ENCODE data around the gene PRSS50.
"Not testable (repeated sequence)": the region's sequence is repeated elsewhere in the genome, so short reads cannot be mapped to it uniquely, and the experiment has no call there.

Gene PRSS50

GRCh38 chr3:46708401-46709156 lies 9.1 kb downstream of the PRSS50 start:
- no peak for DNase-seq (ENCODE audit: low read depth in 2 of 2)

- no peak for DNase-seq (ENCODE audit: low read depth in 2 of 2)
Measured at GRCh38 chr3:46707601-46708011, 10.1 kb downstream of the PRSS50 start.

DNA sequence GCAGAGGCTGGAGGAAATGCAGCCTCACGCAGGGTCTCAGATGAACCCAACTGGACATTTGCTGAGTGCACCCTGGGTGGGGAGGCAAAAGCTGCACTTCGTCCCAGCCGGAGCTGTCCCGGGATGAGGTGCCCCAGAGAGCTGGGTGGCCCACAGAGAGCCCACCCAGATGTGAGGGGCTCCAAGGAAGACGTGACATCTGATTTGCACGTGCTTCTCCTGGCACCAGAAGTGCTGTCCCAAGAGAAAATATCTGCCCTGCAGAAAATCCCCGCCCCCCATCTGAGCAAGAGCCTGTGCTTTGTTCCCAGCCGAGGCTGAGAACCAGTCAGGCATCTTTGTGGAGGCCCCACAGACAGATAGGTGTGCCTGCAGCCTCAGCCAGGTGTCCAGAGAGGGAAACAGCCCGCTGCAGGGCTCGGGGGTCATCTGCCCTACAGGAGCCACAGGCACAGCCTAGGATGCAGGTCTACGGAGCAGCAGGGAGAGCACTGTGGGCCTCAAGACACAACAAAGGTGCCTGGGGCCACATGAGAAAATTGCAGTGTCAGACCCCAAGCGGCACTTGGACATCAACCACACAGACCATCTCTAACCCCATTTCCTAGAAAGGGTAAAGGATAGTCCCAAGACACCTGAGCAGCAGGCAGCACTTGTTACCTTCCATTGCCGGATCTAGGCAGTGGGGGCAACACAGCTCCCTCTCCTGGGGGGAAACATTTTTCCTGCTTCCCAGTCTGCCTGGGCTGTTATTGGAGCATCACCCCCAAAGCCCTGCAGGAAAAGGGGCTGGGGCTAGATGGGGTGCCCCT lies 10.7 kb downstream of the PRSS50 start:
- no peak for DNase-seq (ENCODE audit: low read depth in 2 of 2)

DNA sequence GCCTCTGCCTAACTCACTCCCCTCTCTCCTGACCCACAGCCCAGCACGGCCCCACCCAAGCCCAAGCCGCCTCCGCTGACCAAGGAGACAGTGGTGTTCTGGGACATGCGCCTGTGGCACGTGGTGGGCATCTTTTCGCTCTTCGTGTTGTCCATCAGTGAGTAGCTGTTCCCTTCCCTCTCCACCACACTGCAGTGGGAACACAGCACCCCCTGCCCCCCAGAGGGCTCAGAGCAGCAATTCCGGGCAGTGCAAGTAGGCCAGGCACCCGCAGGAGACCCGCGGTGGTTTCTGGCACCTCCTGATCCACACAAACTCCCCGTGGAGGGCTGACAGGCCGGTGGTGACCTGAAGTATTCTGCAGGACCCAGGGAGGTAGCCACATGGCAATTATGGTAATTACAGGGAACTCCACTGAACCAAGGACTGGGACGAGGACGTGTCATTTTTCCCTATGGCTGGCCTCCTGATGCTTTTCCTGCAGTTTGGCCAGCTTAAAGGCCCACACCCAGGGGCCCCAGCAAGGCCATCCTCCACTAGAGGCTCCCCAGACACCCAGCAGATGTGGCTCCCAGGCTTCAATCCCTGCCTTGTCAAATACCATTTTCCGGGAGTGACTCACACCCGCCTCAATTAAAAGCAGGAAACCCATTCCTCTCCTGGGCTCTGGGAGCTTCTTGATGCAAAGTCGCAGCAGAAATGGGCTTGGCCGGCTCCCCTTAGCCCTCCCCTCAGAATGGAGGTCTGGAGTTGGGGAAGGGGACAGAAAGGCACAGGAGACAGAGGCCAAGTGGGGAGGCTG lies 11.7 kb downstream of the PRSS50 start:
- DNase-seq (ENCODE audit: low read depth in 2 of 2), result no peak

DNA sequence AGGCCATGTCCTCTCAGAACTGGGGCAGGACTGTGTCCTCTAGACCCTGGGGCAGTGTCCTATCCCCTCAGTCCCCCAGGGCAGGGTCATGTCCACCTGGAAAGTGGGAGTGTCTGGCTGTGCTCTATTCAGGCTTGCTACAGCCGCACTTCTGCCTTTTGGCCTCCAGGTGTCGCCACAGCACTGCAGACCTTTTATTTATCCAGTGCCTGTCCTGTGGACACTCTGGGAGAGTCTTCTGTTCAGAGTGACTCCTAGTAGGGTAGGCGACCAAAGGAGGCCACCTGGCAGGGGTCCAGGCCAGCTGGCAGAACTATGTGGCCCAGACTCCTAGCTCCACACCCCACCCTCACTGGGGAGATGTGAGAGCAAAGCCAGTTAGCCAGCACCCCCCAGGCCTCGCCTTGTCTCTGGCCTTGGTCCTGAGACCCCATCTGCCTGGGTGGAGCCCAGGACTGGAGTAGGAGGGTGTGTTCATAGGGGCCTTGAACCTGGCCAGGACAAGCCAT lies 12.6 kb downstream of the PRSS50 start:
- peak; percentile 44 to 45 for DNase-seq (ENCODE audit: low read depth in 2 of 2)

DNA sequence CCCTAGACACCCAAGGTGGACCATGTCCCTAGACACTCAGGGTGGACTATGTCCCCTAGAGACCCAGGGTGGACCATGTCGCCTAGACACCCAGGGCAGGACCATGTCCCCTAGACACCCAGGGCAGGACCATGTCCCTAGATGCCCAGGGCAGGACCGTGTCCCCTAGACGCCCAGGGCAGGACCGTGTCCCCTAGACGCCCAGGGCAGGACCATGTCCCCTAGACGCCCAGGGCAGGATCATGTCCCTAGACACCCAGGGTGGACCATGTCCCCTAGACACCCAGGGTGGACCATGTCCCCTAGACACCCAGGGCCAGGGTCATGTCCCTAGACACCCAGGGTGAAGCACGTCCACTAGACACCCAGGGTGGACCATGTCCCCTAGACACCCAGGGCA lies 13.3 kb downstream of the PRSS50 start:
- DNase-seq (ENCODE audit: low read depth in 2 of 2), result not testable (repeated sequence)

GRCh38 chr3:46703013-46703520 lies 14.6 kb downstream of the PRSS50 start:
- no peak for DNase-seq (ENCODE audit: low read depth in 2 of 2)

DNA sequence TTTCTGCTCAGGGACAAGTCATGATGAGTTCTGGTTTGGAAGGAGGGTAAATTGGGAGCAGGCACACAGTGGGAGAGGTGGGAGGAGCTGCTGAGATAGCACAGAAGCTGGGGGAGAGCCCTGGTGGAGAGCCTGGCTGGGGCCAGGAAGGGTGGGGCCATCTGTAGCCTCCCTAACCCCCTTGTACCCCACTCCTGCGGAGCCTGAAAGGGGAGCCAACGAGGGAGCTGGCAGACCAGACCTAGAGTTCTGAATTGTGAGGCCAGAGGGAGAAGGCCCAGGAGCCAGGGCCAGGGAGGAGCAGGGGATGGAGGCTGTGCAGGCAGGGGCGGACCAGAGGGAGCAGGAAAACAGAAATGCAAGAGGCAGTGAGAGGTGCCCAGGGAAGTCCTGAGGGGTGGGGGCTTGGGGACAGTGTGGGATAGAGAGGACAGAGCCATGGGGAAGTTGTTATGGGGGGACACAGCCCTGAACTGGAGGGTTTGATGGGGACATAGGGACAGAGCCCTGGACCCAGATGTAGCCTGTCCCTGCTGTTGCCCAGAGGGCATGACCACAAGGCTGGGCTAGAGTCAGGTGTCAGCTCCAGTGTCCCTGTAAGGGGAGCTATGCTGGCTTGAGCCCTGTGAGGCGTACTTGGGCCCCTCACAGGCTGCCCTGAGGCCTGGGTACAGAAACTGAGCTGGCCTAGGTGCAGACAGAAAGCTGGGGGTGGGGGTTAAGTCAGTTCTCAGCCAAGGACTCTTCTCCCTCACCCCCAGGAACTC lies 15.2 kb downstream of the PRSS50 start:
- no peak for DNase-seq (ENCODE audit: low read depth in 2 of 2)

- no peak for DNase-seq (ENCODE audit: low read depth in 2 of 2)
Measured at GRCh38 chr3:46701181-46701939, 16.3 kb downstream of the PRSS50 start, which contains the start of gene TMIE. TMIE (plus strand) TSS chr3:46701392; CDS start chr3:46701488, 96 bp downstream.

DNA sequence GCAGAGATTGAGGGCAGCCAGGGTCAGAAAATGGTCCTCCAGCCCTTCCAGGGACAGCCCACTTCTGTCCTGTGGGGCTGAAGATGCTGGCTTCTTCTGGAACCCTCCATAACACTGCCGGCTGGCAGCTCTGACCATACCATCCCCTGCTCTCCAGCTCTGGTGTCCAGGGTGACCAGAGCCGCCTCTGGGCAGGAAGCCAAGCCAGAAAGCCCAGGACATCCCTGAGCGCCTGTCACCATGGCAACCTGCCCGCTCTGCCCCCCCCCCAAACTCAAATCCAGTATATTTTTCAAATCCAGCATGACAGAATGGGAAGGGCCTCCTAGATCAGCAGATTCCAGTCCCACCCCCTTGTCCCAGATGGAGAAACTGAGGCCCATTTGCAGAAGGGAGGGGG lies 16.9 kb downstream of the PRSS50 start:
- DNase-seq (ENCODE audit: low read depth in 2 of 2), result no peak

GRCh38 chr3:46699676-46700523 lies 17.8 kb downstream of the PRSS50 start:
- DNase-seq (ENCODE audit: low read depth in 2 of 2), result no peak

DNA sequence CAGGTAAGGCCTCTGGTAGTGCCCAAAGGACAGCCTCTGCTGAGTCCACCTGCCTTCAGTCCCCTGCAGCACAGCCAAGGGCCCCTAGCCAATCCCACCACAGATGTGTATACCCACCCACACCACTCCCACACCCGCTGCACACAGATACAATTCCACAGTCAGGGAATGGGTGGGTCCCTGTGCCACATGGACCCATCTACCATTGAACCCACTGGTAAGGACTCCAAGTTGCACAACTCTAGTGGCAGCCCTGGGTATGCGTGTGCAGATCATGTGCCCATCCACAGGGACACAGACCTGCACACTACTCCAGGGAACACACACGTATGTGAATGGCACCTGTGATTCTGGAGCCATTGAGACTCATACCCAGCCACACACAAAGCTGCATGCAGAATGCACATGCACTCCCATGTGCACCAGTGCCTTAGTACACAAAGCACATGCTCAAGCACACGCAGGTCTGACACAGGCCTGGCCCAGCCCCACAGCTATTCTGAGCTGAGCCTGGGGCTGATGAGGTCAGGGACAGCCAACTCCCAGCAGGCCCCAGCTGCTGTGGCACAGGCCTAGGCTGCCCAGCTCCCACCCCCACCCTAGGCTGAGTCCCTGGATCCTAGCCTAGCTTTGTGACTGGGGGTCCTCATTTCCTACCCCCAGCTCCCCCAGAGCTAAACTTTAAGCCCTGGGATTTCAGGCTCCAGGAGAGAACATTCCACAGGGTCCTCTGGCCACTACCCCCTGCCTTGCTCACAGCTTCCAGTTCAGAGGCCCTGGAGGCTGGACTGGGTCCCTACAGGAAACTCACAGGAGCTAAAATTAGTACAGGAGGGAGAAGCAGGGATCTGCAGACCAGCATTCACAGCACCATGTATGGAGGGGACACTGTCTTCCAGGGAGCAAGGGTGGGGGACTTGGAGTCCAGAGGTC lies 21.4 kb downstream of the PRSS50 start:
- no peak for DNase-seq (ENCODE audit: low read depth in 2 of 2)

DNA sequence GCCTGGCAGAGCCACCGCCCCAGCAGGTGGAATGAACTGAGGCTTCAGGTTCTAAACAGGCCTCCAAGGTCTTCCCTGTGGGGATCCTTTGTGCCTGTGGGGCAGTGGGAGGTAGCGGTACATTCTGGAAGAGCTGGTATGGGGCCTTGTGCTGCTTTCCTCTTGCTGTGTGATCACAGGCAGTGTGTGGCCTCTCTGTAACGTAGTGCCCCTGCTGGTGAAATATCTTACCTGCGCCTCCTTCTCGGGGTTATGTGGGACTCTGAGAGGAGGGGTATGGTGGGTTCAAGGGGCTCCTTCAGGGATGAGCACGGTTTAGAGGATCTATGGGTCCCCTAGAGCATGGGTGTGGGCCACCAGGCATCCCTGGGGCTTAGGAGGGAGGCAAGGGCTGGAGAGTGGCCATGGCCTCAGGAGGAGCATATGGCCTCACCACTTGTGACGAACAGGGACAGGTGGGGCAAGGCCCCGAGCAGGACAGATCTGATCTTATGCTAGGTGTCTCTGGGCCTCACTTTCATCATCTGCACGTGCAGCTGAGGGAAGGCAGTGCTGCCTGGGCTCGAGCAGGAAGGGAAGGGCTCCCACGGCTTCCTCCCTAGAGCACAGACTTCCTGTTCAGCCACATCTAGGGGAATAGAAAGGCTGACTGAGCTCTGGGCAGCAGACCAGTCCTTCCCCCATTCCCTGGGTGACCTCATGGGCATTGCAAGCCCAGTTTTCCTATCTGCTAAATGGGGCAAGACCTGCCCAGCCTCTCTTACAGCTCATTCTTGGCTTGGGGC lies 22.3 kb downstream of the PRSS50 start:
- peak in 1 of 2 donors; percentile 26 for DNase-seq (ENCODE audit: low read depth in 2 of 2)

DNA sequence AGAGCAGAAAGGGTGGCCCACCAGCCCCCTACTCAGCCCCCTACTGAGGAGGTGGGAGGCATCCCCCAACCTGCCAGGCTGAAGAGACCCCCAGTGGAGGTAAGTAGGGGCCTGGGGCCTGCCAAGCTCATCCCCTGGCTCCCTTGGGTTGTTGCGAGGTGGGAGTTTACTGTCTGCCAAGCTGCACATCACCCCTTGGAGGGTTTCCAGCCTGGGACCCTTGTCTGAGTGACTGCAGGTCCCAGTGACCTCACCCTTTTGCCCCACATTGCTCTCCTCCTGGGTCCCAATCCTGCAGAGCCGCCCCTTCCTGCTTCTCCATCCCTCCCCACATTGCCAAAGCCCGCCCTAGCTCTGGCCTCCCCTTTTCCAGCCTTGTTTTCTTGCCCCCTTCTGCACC lies 23.1 kb downstream of the PRSS50 start:
- no peak for DNase-seq (ENCODE audit: low read depth in 2 of 2)

DNA sequence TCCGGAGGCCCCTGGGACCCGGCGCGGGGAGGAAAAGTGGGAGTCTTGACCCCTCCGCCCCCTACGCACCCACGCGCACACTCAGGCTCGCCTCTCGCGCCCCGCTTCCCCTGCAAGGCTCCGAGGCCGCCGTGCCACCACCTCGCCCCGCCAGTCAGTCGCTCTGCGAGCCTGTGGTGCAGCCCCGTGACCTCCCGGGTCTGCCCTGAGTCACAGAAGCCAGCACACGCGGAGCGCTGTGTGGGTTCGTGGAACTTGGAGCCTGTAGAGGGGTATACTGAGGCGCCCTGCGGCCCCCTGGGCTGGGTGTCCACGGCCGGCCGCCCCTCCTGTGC lies 23.8 kb downstream of the PRSS50 start:
- DNase-seq (ENCODE audit: low read depth in 2 of 2), result peak in 1 of 2 donors; percentile 20

DNA sequence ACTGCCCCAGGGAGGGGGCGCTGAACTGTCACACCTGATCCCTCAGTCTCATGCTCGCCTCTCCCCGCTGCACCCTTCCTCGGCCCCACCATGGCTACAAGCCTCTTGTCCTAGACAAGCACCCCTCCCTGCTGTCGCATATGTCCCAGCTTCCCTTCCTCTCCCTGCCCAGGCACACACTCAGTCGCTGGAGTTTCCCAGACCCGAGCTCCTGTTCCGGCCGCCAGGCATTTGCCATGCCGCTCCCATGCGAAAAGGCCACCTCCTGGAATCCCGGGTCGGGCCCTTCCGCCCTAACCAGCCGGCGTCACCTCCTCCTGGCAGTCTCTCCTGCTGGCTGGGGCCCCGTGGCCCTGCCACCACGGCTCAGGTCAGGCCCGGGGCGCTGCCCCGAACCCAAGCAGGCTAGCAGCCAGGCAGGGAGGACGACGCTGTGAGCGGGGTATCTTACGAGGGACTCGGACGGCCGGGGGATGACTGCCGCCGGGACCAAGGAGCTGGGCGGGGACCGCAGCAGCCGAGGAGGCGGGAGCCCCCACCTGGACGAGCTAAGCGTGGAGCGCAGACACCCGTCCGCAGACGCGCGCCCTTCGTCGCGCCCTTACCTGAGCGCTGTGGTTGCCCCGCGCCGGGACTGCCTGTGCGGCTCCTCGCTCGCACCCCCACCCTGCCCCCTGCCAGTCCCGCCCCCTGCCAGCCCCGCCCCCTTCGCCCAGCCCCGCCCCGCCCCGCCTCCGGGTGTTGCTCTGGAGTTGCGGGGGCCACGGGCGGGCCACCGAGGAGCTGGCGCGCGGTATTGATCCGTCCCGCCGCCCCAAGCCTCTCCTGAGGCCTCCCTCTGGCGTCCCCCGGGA lies 24.4 kb downstream of the PRSS50 start, which contains the start of gene ALS2CL:
Gene ALS2CL (minus strand): TSS at position 642 of the 854 bp plus-strand sequence. CDS start 4,239 bp downstream, outside the sequence.
- DNase-seq (ENCODE audit: low read depth in 2 of 2), result peak; percentile 28 to 37
